Putamen (tissue), 1 donor: ENCODE results near the gene PNMT.

Experiments used
- DNase-seq: peaks from one replicate; pipeline ENCODE4 v3.0.0-alpha.2; 2016; ENCODE audit warnings: low spot score

PNMT gene

DNA sequence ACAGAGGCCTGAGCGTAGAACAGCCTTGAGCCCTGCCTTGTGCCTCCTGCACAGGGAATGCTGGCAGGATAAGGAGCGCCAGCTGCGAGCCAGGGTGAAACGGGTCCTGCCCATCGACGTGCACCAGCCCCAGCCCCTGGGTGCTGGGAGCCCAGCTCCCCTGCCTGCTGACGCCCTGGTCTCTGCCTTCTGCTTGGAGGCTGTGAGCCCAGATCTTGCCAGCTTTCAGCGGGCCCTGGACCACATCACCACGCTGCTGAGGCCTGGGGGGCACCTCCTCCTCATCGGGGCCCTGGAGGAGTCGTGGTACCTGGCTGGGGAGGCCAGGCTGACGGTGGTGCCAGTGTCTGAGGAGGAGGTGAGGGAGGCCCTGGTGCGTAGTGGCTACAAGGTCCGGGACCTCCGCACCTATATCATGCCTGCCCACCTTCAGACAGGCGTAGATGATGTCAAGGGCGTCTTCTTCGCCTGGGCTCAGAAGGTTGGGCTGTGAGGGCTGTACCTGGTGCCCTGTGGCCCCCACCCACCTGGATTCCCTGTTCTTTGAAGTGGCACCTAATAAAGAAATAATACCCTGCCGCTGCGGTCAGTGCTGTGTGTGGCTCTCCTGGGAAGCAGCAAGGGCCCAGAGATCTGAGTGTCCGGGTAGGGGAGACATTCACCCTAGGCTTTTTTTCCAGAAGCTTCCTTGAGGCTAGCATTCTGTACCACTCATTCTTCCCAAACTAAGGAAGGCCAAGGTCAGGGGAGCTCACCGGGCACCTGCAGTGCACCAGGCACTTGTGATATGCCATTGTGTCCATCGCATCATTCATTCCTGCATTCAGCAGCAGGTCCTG, 1.9 kb downstream of the PNMT start:
- DNase-seq: no peak

DNA sequence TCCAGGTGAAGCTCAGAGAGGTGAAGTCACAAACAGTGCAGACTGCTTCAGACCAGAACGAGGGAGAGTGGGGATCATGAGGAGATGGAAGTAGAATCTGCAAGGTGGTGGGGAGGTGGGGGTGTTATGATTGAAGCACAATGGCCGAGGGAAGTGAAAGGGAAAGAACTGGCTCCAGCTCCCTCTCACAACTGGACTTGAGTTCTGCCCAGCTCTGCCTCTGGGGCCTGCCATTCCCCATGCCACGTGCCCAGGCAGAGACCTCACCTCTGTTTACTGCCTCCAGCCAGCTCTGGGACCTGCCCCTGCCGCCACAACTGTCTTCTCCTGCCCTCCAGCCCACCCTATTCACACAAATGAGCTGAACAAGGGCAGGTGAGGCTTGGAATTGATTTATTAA, 2.5 kb downstream of the PNMT start:
- no peak for DNase-seq

- no peak for DNase-seq
Observed at GRCh38 chr17:39671651-39672521, 3.6 kb downstream of the PNMT start.

DNA sequence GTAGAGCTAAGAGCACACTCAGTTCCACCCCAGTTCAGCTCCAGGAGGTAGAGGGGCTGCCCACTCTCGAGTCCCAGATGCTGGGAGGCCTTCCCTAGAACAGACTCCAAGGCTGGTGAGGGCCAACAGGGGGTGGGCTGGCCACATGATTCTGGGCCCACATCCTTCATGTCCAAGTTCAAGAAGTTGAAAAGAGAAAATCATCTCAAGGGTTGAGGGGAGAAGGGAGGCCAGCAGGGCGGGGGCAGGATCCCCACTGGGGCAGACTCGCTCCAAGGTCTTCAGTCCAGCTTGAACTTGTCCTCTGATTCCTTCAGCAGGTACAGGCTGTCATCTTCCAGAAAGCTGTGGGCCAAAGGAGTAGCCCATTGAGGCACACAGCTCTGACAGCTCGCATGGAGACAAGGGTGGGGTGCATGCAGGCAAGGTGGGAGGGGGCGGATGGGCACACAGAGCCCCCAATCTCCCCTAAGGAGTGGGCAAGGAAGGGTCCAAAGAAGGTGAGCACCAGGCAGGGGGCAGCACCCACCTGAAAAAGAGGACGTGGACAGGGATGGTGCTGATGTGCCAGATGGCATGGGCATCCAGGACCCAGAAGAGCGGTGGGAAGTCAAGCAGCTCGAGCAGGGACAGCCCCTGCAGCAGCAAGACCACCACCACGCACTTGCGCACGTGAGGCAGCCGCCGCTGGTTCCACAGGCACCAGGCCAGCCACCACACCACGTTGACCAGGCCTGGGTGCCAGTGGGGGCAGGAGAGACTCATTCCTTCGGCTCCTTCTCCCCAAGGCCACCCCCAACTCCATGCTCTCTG, 4.5 kb downstream of the PNMT start:
- DNase-seq: no peak

DNA sequence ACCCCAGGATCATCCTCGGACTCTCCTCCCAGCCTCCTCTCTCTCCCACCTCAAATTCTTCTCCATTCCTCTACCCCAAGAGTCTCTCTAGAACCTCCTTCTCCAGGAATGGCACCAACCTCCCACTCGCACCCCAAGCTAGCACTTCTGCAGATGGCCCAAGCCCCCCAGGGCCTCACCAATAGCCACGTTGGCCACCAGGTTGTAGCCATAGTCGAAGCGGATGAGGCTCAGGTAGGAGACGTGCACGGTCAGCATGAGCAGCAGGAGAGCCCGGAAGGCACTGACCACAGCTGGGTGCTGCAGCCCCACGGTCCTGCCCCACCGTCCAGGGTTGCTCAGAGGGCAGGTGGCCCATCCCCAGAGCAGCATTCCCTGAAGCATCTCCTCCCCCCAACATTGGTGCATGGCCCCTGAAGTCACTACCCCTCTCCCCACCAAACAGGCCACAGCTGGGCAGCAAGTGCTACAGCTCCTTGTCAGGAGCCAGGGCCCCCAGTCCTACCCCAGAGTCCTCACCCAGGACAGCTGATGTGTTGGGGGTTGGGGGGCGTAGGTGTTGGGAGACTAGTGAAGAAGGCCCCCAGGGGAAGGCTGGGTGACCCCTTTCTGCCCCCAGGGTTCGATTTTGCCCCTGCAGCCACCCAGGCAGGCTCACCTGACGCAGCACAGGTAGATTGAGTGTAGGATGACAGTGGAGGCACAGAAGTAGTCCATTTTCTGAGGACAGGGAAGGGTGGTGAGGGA, 5.3 kb downstream of the PNMT start:
- no peak for DNase-seq

GRCh38 chr17:39674179-39674578, 5.9 kb downstream of the PNMT start:
- DNase-seq: no peak

GRCh38 chr17:39674702-39675389, 6.6 kb downstream of the PNMT start:
- DNase-seq: no peak

GRCh38 chr17:39675390-39676082, 7.3 kb downstream of the PNMT start:
- DNase-seq: no peak

- DNase-seq: no peak
Observed at GRCh38 chr17:39676198-39676819, 8.1 kb downstream of the PNMT start.

DNA sequence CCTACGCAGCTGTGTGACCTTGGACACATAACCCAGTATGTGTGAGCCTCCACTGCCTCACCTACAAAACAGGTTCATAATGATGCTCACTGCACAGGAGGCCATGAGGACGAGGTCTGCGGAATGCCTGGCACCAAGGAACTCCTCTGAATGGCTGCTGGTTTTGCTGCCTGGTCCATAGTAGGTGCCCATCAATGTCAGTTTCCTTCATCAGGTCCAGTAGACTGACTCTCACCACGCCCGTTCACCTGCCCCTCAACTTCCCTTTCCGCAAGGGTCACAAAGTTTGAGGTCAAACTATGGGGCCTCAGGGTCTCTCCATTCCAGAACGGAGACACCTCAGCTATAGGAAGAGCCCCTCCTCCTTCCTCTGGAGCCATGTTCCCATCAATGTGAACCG, 8.8 kb downstream of the PNMT start:
- no peak for DNase-seq

GRCh38 chr17:39677542-39678339, 9.5 kb downstream of the PNMT start:
- DNase-seq: no peak

DNA sequence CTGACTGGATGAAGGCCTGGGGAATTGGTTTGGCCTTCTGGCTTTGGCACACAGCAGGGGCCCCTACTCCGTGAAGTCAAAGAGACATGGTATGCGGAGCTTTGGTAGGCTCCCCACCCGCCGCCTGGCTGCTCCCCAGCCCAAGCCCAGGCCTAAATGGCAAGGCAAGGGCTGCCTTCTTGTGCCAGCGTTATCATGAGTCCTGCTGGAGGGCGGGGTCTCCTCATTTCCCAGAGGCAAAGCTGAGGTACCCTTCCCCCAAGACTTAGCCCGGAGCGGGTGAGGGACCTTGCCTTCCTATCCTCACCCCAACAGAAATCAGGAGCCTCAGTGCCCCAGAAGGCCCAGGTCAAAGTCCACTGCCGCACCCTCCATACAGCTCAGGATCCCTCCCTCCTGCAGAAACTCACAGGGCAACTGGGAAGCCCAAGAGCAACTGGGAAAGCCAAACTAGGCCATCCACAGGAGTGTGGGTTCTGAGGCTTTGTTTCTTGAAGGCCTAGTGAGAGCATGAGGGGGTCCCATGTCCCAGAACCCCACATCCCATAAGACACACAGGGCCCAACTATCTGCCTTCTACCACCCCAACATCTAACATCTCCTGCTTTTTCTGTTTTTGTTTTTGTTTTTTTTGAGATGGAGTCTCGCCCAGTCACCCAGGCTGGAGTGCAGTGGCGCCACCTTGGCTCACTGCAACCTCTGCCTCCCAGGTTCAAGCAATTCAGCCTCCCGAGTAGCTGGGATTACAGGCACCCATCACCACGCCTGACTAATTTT, 10.3 kb downstream of the PNMT start:
- no peak for DNase-seq

DNA sequence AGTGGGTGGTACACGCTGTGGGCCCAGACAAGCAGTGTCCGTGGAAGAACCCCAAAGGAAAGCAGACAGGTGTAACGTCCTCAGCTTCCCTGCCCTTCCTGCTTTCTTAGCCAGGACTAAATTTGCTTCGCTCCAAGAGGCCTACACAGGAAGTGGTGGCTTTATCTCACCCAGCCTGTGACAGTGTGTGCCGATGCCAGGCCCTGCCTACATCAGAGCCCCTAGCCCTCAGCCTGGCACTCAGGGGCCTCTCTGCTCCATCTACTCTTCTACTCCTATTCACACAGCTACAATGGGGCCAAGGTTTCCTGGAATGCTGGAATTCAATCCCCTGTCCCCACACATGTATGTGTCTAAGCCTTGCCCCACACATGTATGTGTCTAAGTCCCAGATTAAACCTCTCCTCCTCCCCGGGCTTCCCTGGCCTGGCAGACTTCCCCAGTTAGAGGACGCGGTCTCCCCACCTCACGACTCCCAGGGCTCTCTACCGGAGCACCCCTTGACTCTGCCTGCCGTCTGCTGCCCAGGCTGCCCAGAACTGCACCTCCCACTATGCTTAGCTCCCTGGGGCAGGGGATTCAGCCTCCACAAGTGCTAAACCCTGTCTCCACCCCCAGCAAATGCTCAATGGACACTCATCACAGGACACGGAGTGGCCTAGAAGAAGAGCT, 11.4 kb downstream of the PNMT start:
- DNase-seq: no peak

DNA sequence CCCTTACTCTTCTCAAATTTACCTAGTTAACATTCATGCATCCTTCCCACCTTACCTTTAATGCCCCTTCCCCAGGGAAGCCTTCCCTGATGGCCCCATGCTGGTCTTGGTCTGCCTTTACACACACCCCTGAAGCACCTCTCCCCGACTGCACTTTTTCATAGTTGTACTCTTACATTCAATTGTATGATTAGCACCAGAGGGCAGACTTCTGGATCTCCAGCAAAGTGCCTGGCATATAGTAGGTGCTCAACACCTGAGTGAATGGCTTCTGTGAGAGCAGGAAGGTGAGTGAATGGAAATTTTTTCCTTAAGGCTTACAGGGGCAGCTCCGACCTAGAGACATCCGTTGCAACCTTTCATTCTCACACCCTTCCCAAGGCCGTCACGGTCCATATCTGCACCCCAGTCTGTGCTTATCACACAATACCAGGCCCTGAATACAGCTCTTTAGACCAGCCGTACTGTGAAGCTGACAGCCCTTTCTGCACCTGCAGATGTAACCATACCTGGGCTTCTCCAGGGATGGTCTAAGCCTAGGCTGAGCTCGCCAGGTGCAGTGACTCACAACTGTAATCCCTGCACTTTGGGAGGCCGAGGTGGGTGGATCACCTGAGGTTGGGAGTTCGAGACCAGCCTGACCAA, 15.2 kb downstream of the PNMT start:
- no peak for DNase-seq

DNA sequence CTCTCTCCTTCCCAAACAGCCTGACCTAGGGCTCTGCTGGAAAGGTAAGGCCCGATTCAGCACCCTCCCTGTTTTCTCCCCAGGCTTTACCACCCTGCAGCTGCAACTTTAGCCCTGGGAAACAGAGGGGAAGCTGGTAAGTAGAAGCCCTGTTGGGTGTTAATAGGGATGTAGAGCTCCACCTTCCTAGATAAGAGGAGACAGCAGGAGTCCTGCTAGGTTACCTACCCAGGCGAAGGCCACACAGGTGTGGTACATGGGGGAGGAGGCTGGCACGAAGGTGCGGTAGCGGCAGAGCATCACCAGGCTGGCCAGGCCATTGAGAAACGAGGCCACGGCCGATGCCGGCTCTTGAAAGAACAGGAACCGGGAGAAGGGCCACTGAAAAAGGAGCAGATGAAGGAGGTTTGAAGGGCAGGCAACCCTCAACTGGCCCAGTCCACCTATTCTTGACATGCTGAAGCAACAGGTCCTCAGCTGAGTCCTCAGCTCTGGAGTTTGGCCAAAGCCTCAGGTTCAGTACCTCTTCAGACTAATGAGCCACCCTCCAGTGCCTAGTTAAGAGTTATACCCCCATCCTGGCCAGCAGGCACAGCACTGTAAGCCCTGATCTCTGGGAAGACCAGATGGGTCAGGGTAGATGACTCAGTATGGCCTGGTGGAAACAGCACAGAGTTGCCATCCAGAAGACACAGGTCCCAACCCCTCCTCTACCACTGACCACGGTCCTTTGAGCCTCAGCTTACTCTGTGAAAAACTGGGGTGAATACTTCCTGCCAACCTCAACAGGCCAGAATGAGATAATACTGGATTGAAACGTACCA, 16.3 kb downstream of the PNMT start:
- no peak for DNase-seq

GRCh38 chr17:39687101-39687545, 18.9 kb downstream of the PNMT start:
- DNase-seq: no peak
